Measurements from ENCODE around the gene ZSCAN25.
"Not testable (repeated sequence)": the region's sequence is repeated elsewhere in the genome, so short reads cannot be mapped to it uniquely, and the experiment has no call there.

Gene ZSCAN25

DNA sequence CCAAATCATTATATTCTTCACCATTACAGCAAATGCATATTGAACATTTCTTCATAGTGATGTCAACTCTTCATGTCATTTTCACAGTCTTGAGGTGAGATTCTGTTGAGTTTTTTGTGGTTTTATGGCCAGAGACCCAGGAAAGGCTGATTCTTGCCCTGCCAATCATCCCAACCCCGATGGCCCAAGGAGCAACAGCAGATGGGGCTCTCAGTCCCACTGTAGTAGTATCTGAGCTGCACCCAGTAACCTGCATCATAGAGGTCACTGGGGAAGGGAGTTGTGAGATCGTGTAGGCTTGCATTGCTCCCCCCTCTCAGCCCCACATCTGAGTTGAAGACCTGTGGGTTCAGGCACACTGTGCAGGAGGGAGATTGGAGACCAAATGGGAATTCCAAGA lies 26.7 kb downstream of the ZSCAN25 start:
- no peak overlapping the region for H3K4me2 ChIP-seq
- H3K27me3 ChIP-seq = no peaks in the 10 kb centered on the region
- H3K9me3 ChIP-seq = 0 out of 2 replicates have a peak, but pooled peaks cover 13% of the 10 kb centered on the region
- no peaks in the 10 kb centered on the region for H3K4me1 ChIP-seq
- no peak overlapping the region for H3K27ac ChIP-seq
- peaks cover 22% of the 10 kb centered on the region for H3K36me3 ChIP-seq
- H4K20me1 ChIP-seq = no peaks in the 10 kb centered on the region
- TF ChIP-seq Cebpa-rat (IDR thresholded peaks at IDR 0.05) = no peak
- no peak overlapping the region for H3K9ac ChIP-seq
- H3K4me3 ChIP-seq = no peak overlapping the region

GRCh38 chr7:99644431-99644830 lies 27.7 kb downstream of the ZSCAN25 start:
- Histone ChIP-seq H3K4me3 (no peak overlapping the region), H3K36me3 (peaks cover 17% of the 10 kb centered on the region), H3K4me2 (no peak overlapping the region), H3K9me3 (0 out of 2 replicates have a peak, but pooled peaks cover 13% of the 10 kb centered on the region), H4K20me1 (no peaks in the 10 kb centered on the region), H3K27me3 (no peaks in the 10 kb centered on the region), H3K9ac (no peak overlapping the region), H3K4me1 (no peaks in the 10 kb centered on the region), H3K27ac (no peak overlapping the region)
- TF ChIP-seq Cebpa-rat (IDR thresholded peaks at IDR 0.05) = no peak

- no peaks in the 10 kb centered on the region for H3K4me1 ChIP-seq
- no peaks in the 10 kb centered on the region for H4K20me1 ChIP-seq
Observed at GRCh38 chr7:99645590-99645989, 28.8 kb downstream of the ZSCAN25 start.

GRCh38 chr7:99648843-99649242 lies 32.1 kb downstream of the ZSCAN25 start:
- Histone ChIP-seq H3K9ac (no peak overlapping the region), H3K9me3 (0 out of 2 replicates have a peak, but pooled peaks cover 13% of the 10 kb centered on the region), H3K4me2 (no peak overlapping the region), H3K4me1 (no peaks in the 10 kb centered on the region), H3K27me3 (no peaks in the 10 kb centered on the region), H3K36me3 (peaks cover 19% of the 10 kb centered on the region), H3K4me3 (no peak overlapping the region), H4K20me1 (no peaks in the 10 kb centered on the region), H3K27ac (no peak overlapping the region)
- no peak for TF ChIP-seq Cebpa-rat (IDR thresholded peaks at IDR 0.05)

More at GRCh38 chr7:99645590-99645989, 28.8 kb downstream of the ZSCAN25 start:
- no peaks in the 10 kb centered on the region for H3K27me3 ChIP-seq
- H3K27ac ChIP-seq = no peak overlapping the region
- H3K9ac ChIP-seq = no peak overlapping the region
- peaks cover 17% of the 10 kb centered on the region for H3K36me3 ChIP-seq
- H3K4me2 ChIP-seq = no peak overlapping the region
- H3K9me3 ChIP-seq = 0 out of 2 replicates have a peak, but pooled peaks cover 13% of the 10 kb centered on the region
- H3K4me3 ChIP-seq = no peak overlapping the region
- TF ChIP-seq Cebpa-rat (IDR thresholded peaks at IDR 0.05) = no peak

GRCh38 chr7:99651290-99651689 lies 34.5 kb downstream of the ZSCAN25 start:
- no peaks in the 10 kb centered on the region for H3K4me1 ChIP-seq

GRCh38 chr7:99652671-99653070 lies 35.9 kb downstream of the ZSCAN25 start:
- H3K4me3 ChIP-seq = no peak overlapping the region
- TF ChIP-seq Cebpa-rat (IDR thresholded peaks at IDR 0.05) = no peak
- H3K4me1 ChIP-seq = no peaks in the 10 kb centered on the region
- H4K20me1 ChIP-seq = no peaks in the 10 kb centered on the region
- H3K9ac ChIP-seq = no peak overlapping the region
- H3K4me2 ChIP-seq = no peak overlapping the region
- H3K27me3 ChIP-seq = no peaks in the 10 kb centered on the region
- H3K36me3 ChIP-seq = 0 out of 2 replicates have a peak, but pooled peaks cover 3% of the 10 kb centered on the region
- no peak overlapping the region for H3K27ac ChIP-seq
- H3K9me3 ChIP-seq = no peaks in the 10 kb centered on the region

More at GRCh38 chr7:99651290-99651689, 34.5 kb downstream of the ZSCAN25 start:
- Histone ChIP-seq H3K4me3 (no peak overlapping the region), H3K9ac (no peak overlapping the region), H3K27ac (no peak overlapping the region), H4K20me1 (no peaks in the 10 kb centered on the region), H3K27me3 (no peaks in the 10 kb centered on the region), H3K4me2 (no peak overlapping the region), H3K36me3 (peaks cover 8% of the 10 kb centered on the region; the same call in 1 of the 2 replicates), H3K9me3 (no peaks in the 10 kb centered on the region)
- TF ChIP-seq Cebpa-rat (IDR thresholded peaks at IDR 0.05) = no peak

GRCh38 chr7:99653269-99653668 lies 36.5 kb downstream of the ZSCAN25 start:
- not testable (repeated sequence) for H3K4me1 ChIP-seq, H3K9ac ChIP-seq

DNA sequence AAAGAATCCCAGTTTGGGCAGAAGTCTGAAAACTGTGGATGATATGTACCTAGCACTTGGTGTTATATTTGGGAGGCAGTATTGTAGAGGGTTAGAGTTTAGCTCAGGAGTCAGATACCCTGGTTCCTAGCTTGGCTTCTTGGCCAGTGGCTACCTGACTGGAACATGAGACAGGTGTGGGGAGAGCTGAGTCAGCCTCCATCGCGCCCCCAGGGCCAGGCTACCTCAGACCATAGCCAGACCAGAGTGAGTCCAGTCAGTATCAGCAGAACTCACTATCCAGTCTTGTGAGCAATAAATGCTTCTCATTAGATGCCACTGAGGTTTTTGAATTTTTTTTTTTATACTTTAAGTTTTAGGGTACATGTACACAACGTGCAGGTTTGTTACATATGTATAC lies 37.0 kb downstream of the ZSCAN25 start:
- H3K27ac ChIP-seq = no peak overlapping the region
- 0 out of 2 replicates have a peak, but pooled peaks cover 3% of the 10 kb centered on the region for H3K36me3 ChIP-seq
- no peak for TF ChIP-seq Cebpa-rat (IDR thresholded peaks at IDR 0.05)
- no peak overlapping the region for H3K4me2 ChIP-seq
- H3K9ac ChIP-seq = no peak overlapping the region
- no peak overlapping the region for H3K4me3 ChIP-seq
- H4K20me1 ChIP-seq = no peaks in the 10 kb centered on the region
- H3K27me3 ChIP-seq = no peaks in the 10 kb centered on the region
- no peaks in the 10 kb centered on the region for H3K9me3 ChIP-seq
- no peaks in the 10 kb centered on the region for H3K4me1 ChIP-seq

More at GRCh38 chr7:99653269-99653668, 36.5 kb downstream of the ZSCAN25 start:
- not testable (repeated sequence) for H3K27ac ChIP-seq, H3K9me3 ChIP-seq, H3K36me3 ChIP-seq, H3K4me3 ChIP-seq, H3K4me2 ChIP-seq, H4K20me1 ChIP-seq, H3K27me3 ChIP-seq

DNA sequence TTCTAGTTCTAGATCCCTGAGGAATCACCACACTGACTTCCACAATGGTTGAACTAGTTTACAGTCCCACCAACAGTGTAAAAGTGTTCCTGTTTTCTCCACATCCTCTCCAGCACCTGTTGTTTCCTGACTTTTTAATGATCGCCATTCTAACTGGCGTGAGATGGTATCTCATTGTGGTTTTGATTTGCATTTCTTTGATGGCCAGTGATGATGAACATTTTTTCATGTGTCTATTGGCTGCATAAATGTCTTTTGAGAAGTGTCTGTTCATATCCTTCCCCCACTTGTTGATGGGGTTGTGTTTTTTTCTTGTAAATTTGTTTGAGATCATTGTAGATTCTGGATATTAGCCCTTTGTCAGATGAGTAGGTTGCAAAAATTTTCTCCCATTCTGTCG lies 37.9 kb downstream of the ZSCAN25 start:
- not testable (repeated sequence) for H3K9ac ChIP-seq, H4K20me1 ChIP-seq, H3K4me3 ChIP-seq, H3K27me3 ChIP-seq, H3K9me3 ChIP-seq, H3K4me2 ChIP-seq, H3K27ac ChIP-seq, H3K4me1 ChIP-seq, H3K36me3 ChIP-seq

DNA sequence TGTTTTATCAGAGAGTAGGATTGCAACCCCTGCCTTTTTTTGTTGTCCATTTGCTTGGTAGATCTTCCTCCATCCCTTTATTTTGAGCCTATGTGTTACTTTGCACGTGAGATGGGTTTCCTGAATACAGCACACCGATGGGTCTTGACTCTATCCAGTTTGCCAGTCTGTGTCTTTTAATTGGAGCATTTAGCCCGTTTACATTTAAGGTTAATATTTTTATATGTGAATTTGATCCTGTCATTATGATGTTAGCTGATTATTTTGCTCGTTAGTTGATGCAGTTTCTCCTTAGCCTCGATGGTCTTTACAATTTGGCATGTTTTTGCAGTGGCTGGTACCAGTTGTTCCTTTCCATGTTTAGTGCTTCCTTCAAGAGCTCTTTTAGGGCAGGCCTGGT lies 41.1 kb downstream of the ZSCAN25 start:
- not testable (repeated sequence) for H3K27ac ChIP-seq, H3K4me3 ChIP-seq, H3K4me2 ChIP-seq, H4K20me1 ChIP-seq, H3K36me3 ChIP-seq, H3K9me3 ChIP-seq, H3K4me1 ChIP-seq, H3K27me3 ChIP-seq, H3K9ac ChIP-seq

All from BLaER1 (cell line).